Neural progenitor cell (in vitro differentiated cells): ENCODE data around the gene NPW. TPM values are rescaled to one million over a fixed set of nuclear protein-coding genes. Genes with fewer than 3 reads are reported as not detected.
A peak's percentile ranks its signal among the peaks of the same experiment; 100 is the strongest.

Experiments used
- DNase-seq: peaks from one replicate; pipeline ENCODE4 v3.0.0-alpha.2; 2016; ENCODE audit warnings: low spot score
- H2AFZ ChIP-seq: fragments of 200-600 bp; sonication (generic); replicated peaks from 2 replicates; pipeline ENCODE4 v1.6.1; 2016; ENCODE audit warnings: antibody characterized with exemption
- H3F3A ChIP-seq: fragments of 200-600 bp; sonication (generic); 2 replicates; pipeline ENCODE4 v1.6.1; 2016; ENCODE audit warnings: antibody characterized with exemption, low read depth
- H3K27ac ChIP-seq: fragments of 200-600 bp; sonication (generic); 2 replicates; pipeline ENCODE4 v1.5.1; 2016; ENCODE audit warnings: mild to moderate bottlenecking
- H3K27me3 ChIP-seq: fragments of 200-600 bp; sonication (generic); 2 replicates; pipeline ENCODE4 v1.6.1; 2016; ENCODE audit warnings: mild to moderate bottlenecking, moderate library complexity
- H3K36me3 ChIP-seq: fragments of 200-600 bp; sonication (generic); 2 replicates; pipeline ENCODE4 v1.5.1; 2016
- H3K4me1 ChIP-seq: fragments of 200-600 bp; sonication (generic); 2 replicates; pipeline ENCODE4 v1.6.1; 2016; ENCODE audit warnings: mixed run types
- H3K4me2 ChIP-seq: fragments of 200-600 bp; sonication (generic); 2 replicates; pipeline ENCODE4 v1.6.1; 2016
- H3K4me3 ChIP-seq: fragments of 200-600 bp; sonication (generic); 2 replicates; pipeline ENCODE4 v1.5.1; 2016
- H3K79me2 ChIP-seq: fragments of 200-600 bp; sonication (generic); 2 replicates; pipeline ENCODE4 v1.6.1; 2016; ENCODE audit warnings: low read depth
- H3K9ac ChIP-seq: fragments of 200-600 bp; sonication (generic); 2 replicates; pipeline ENCODE4 v1.6.1; 2016
- H3K9me3 ChIP-seq: fragments of 200-600 bp; sonication (generic); 2 replicates; pipeline ENCODE4 v1.5.1; 2016; ENCODE audit warnings: low read depth
- H4K20me1 ChIP-seq: fragments of 200-600 bp; sonication (generic); 2 replicates; pipeline ENCODE4 v1.6.1; 2016; ENCODE audit warnings: low read depth
- H3K27ac Mint-ChIP-seq: 3 replicates; pipeline ENCODE4 v1.8.0; 2021; ENCODE audit warnings: mixed read lengths
- H3K27me3 Mint-ChIP-seq: 2 replicates; pipeline ENCODE4 v1.8.0; 2022; ENCODE audit warnings: low read depth, mild to moderate bottlenecking, inconsistent platforms, moderate library complexity, mixed read lengths; ENCODE audit not compliant: insufficient read depth
- H3K36me3 Mint-ChIP-seq: 3 replicates; pipeline ENCODE4 v1.8.0; 2021; ENCODE audit warnings: mixed read lengths
- H3K4me1 Mint-ChIP-seq: 3 replicates; pipeline ENCODE4 v1.8.0; 2021; ENCODE audit warnings: mixed read lengths
- H3K4me3 Mint-ChIP-seq: 3 replicates; pipeline ENCODE4 v1.8.0; 2021; ENCODE audit warnings: mild to moderate bottlenecking, moderate library complexity, mixed read lengths
- H3K9me3 Mint-ChIP-seq: 3 replicates; pipeline ENCODE4 v1.8.0; 2020; ENCODE audit warnings: mixed read lengths
- EZH2 ChIP-seq: fragments of 200-600 bp; sonication (generic); IDR thresholded peaks from 2 replicates; pipeline ENCODE4 v1.6.1; 2017; ENCODE audit warnings: antibody characterized with exemption, mild to moderate bottlenecking, moderate library complexity
- EZH2phosphoT487 ChIP-seq: fragments of 200-600 bp; sonication (generic); IDR thresholded peaks from 2 replicates; pipeline ENCODE4 v1.6.1; 2017; ENCODE audit warnings: antibody characterized with exemption
- total RNA-seq: library from RNA; depleted of rRNA; stranded (reverse); fragments of >200 nt; gene quantifications from 2 replicates; pipeline ENCODE4 v1.2.3, GENCODE V29; 2015; ENCODE audit warnings: low replicate concordance
- TF ChIP-seq, protein P1 (sequence below): fragments of 200-600 bp; sonication (generic); IDR thresholded peaks from 2 replicates; pipeline ENCODE4 v1.5.1; 2017; ENCODE audit warnings: antibody characterized with exemption, mild to moderate bottlenecking

NPW gene
- total RNA-seq, 1 donor from 2014 or later, result not detected

DNA sequence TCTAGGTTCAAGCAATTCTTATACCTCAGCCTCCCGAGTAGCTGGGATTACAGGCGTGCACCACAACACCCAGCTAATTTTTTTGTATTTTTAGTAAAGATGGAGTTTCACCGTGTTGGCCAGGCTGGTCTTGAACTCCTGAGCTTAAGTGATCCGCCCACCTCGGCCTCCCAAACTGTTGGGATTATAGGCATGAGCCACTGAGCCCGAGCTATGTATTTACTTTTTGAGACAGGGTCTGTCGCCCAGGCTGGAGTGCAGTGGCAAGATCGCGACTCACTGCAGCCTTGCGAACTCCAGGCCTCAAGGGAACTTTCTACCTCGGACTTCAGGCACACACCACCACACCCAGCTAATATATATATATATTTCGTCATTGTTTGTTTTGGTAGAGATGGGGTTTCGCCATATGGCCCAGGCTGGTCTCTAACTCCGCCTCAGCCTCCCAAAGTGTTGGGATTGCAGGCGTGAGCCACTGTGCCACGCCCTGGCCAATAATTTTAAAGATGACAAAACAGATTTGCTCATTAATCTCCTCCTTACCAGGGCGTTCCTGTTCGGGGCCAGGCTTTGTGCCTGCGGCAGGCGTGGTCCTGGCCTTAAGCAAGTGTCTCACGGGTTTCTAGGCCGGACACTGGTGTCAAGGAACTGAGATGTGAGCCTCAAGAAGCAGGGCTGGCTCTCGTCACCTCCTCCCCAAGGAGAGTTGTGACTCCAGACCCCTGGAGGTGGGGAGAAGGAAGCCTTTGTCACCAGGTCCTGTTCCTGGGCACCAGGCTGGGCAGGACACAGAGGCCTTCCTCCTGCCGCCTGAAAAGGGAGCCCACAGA lies 4.3 kb upstream of the NPW start:
- H3K36me3 ChIP-seq, result no peaks in the 10 kb centered on the region
- H3K9ac ChIP-seq, result no peak overlapping the region
- peaks cover 44% of the 10 kb centered on the region for H3K27me3 ChIP-seq
- H2AFZ ChIP-seq, result no peak overlapping the region
- H3K27ac Mint-ChIP-seq, result no peak overlapping the region
- H3K4me3 Mint-ChIP-seq, result no peak overlapping the region
- no peaks in the 10 kb centered on the region for H4K20me1 ChIP-seq
- H3K4me3 ChIP-seq, result no peak overlapping the region
- no peak for DNase-seq
- TF ChIP-seq, protein P1, sequence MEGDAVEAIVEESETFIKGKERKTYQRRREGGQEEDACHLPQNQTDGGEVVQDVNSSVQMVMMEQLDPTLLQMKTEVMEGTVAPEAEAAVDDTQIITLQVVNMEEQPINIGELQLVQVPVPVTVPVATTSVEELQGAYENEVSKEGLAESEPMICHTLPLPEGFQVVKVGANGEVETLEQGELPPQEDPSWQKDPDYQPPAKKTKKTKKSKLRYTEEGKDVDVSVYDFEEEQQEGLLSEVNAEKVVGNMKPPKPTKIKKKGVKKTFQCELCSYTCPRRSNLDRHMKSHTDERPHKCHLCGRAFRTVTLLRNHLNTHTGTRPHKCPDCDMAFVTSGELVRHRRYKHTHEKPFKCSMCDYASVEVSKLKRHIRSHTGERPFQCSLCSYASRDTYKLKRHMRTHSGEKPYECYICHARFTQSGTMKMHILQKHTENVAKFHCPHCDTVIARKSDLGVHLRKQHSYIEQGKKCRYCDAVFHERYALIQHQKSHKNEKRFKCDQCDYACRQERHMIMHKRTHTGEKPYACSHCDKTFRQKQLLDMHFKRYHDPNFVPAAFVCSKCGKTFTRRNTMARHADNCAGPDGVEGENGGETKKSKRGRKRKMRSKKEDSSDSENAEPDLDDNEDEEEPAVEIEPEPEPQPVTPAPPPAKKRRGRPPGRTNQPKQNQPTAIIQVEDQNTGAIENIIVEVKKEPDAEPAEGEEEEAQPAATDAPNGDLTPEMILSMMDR, result no peak
- TF ChIP-seq EZH2, result no peak
- no peak for TF ChIP-seq EZH2phosphoT487
- no peak overlapping the region for H3K27ac ChIP-seq
- H3K4me1 Mint-ChIP-seq, result peaks cover 2% of the 10 kb centered on the region
- peaks cover 9% of the 10 kb centered on the region for H3F3A ChIP-seq
- H3K79me2 ChIP-seq, result no peaks in the 10 kb centered on the region
- no peaks in the 10 kb centered on the region for H3K9me3 ChIP-seq
- no peaks in the 10 kb centered on the region for H3K9me3 Mint-ChIP-seq
- peaks cover 14% of the 10 kb centered on the region for H3K27me3 Mint-ChIP-seq
- no peak overlapping the region for H3K4me2 ChIP-seq
- H3K4me1 ChIP-seq, result peaks cover 6% of the 10 kb centered on the region
- H3K36me3 Mint-ChIP-seq, result no peaks in the 10 kb centered on the region

DNA sequence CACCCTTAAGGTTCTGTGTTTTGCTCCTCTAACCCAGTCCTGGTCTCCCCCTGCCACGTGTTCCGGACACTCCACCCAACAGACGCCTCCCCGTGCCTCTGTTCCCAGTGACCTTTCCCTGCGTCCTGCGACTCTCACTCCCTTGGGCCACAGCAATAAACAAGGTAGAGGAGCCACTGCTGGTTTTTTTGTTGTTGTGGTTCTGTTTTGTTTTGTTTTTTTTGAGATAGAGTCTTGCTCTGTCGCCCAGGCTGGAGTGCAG lies 3.7 kb upstream of the NPW start:
- H4K20me1 ChIP-seq, result no peaks in the 10 kb centered on the region
- no peak overlapping the region for H3K27ac ChIP-seq
- H3K27ac Mint-ChIP-seq, result no peak overlapping the region
- H3K27me3 Mint-ChIP-seq, result peaks cover 19% of the 10 kb centered on the region
- H3K36me3 ChIP-seq, result no peaks in the 10 kb centered on the region
- H3K9ac ChIP-seq, result no peak overlapping the region
- no peak overlapping the region for H2AFZ ChIP-seq
- no peak overlapping the region for H3K4me3 Mint-ChIP-seq
- DNase-seq, result no peak
- no peak overlapping the region for H3K4me2 ChIP-seq
- peaks cover 49% of the 10 kb centered on the region for H3K27me3 ChIP-seq
- H3F3A ChIP-seq, result peaks cover 4% of the 10 kb centered on the region
- no peak overlapping the region for H3K4me3 ChIP-seq
- H3K79me2 ChIP-seq, result no peaks in the 10 kb centered on the region
- peaks cover 9% of the 10 kb centered on the region for H3K4me1 ChIP-seq
- peaks cover 4% of the 10 kb centered on the region for H3K4me1 Mint-ChIP-seq
- no peaks in the 10 kb centered on the region for H3K9me3 ChIP-seq
- TF ChIP-seq EZH2phosphoT487, result no peak
- TF ChIP-seq, protein P1, result no peak
- no peaks in the 10 kb centered on the region for H3K9me3 Mint-ChIP-seq
- no peaks in the 10 kb centered on the region for H3K36me3 Mint-ChIP-seq

DNA sequence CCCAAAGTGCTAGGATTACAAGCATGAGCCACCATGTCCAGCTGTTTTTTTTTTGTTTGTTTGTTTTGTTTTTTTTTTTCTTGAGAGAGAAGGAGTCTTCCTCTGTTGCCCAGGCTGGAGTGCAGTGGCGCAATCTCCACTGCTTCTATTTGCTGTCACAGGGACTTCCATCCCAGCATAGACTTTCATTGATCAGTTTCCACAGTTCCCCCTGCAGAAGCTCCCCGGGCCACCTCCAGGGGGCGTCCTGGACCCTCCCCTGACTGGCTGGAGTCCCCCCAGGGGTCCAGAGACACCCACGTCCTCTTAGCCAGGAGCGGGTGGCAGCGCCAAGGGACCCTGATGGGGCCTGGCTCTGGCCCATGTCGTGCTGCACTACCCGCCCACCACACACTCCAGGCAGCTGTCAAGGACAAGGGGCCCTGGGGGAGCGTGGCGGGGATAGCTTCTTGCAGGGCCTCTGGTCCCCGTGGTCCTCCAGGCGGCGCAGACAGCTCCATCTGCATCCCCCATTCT lies 3.1 kb upstream of the NPW start:
- Mint-ChIP-seq H3K4me3 (peak overlapping the region; percentile 24), H3K36me3 (no peaks in the 10 kb centered on the region), H3K27me3 (peaks cover 25% of the 10 kb centered on the region), H3K4me1 (peaks cover 4% of the 10 kb centered on the region), H3K27ac (no peak overlapping the region), H3K9me3 (no peaks in the 10 kb centered on the region)
- Histone ChIP-seq H3K79me2 (no peaks in the 10 kb centered on the region), H2AFZ (no peak overlapping the region), H3K27ac (no peak overlapping the region), H3F3A (peaks cover 4% of the 10 kb centered on the region), H4K20me1 (no peaks in the 10 kb centered on the region), H3K4me1 (peaks cover 9% of the 10 kb centered on the region), H3K4me2 (no peak overlapping the region), H3K27me3 (peaks cover 55% of the 10 kb centered on the region), H3K4me3 (no peak overlapping the region), H3K9ac (no peak overlapping the region), H3K36me3 (no peaks in the 10 kb centered on the region), H3K9me3 (no peaks in the 10 kb centered on the region)
- TF ChIP-seq EZH2 (no peak), EZH2phosphoT487 (no peak)
- TF ChIP-seq, protein P1, result peak; percentile 59
- DNase-seq, result peak; percentile 48
